ENCODE results near the gene CUL9. TPM values are rescaled to one million over a fixed set of nuclear protein-coding genes. Genes with fewer than 3 reads are reported as not detected.
A peak's percentile ranks its signal among the peaks of the same experiment; 100 is the strongest.

Gene CUL9
- total and polyA plus RNA-seq, 8 donors: 35.9 to 55.1 (median 41.0) TPM

- H3K27me3 ChIP-seq: no peaks in the 10 kb centered on the region
- ATAC-seq (no peak), DNase-seq (no peak)
- H3K9me3 ChIP-seq: no peaks in the 10 kb centered on the region
- peaks cover 0 to 53% of the 10 kb centered on the region in 2 donors for H3K36me3 ChIP-seq
- H3K4me3 ChIP-seq: no peak overlapping the region
- intact Hi-C loops (cut with DNase I): no loop called here
- H3K27ac ChIP-seq: no peak overlapping the region
- TF ChIP-seq, protein P1, sequence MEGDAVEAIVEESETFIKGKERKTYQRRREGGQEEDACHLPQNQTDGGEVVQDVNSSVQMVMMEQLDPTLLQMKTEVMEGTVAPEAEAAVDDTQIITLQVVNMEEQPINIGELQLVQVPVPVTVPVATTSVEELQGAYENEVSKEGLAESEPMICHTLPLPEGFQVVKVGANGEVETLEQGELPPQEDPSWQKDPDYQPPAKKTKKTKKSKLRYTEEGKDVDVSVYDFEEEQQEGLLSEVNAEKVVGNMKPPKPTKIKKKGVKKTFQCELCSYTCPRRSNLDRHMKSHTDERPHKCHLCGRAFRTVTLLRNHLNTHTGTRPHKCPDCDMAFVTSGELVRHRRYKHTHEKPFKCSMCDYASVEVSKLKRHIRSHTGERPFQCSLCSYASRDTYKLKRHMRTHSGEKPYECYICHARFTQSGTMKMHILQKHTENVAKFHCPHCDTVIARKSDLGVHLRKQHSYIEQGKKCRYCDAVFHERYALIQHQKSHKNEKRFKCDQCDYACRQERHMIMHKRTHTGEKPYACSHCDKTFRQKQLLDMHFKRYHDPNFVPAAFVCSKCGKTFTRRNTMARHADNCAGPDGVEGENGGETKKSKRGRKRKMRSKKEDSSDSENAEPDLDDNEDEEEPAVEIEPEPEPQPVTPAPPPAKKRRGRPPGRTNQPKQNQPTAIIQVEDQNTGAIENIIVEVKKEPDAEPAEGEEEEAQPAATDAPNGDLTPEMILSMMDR (IDR thresholded peaks at IDR 0.05): no peak
- peaks cover 27 to 54% of the 10 kb centered on the region in 2 donors for H3K4me1 ChIP-seq
These were observed 3.8 kb upstream of the CUL9 start for GRCh38 chr6:43178150-43178549.

DNA sequence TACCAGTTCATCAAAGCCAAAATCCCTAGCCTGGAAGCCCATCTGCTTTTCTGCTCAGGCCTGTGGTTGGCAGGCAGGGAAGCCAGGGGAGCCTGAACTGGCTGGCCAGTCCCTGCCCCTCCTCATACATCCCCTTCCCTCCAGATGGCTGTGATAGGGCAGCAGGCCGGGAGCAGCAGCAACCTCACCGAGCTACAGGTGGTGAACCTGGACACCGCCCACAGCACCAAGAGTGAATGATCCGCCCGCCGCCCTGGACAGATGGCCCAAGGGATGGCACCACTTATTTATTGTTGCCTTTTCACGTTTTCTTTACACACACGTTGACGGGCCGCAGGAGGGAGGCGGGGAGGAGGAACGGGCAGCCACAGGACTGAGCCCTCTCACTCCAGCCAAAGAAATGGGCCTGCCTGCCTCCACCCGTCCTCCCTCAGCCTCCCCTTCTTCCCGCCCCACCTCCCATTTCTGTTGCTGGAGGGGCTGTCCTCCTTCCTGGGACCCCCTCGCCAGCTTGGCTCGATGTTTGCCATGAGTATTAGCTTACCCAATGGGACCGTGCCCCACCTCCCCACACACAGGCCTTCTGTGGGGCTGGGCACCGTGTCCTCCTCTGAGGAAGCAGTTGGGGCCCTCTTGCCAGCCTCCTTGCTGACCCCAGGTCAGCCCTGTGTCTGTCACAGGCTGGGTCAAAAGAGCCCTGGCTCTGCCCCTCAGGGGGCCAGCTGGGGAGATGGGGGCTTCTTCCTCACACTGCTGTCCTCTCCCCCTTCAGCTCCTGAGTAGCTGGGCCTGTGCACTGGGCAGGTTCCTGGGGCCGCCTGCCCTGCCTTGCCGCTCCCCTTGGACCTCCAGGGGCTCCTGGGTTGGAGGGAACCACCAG lies 2.8 kb upstream of the CUL9 start:
- no peak overlapping the region for H3K27ac ChIP-seq
- H3K9me3 ChIP-seq: no peaks in the 10 kb centered on the region
- intact Hi-C loops (cut with DNase I): no loop called here
- TF ChIP-seq, protein P1 (IDR thresholded peaks at IDR 0.05): no peak
- ATAC-seq (no peak), DNase-seq (no peak)
- peaks cover 0 to 53% of the 10 kb centered on the region in 2 donors for H3K36me3 ChIP-seq
- H3K4me3 ChIP-seq: no peak overlapping the region
- peaks cover 19 to 48% of the 10 kb centered on the region in 2 donors for H3K4me1 ChIP-seq
- H3K27me3 ChIP-seq: no peaks in the 10 kb centered on the region

GRCh38 chr6:43180058-43180457 lies 1.9 kb upstream of the CUL9 start:
- Histone ChIP-seq H3K4me1 (peaks cover 15 to 44% of the 10 kb centered on the region in 2 donors), H3K9me3 (no peaks in the 10 kb centered on the region), H3K36me3 (peaks cover 0 to 62% of the 10 kb centered on the region in 2 donors), H3K4me3 (no peak overlapping the region), H3K27ac (no peak overlapping the region), H3K27me3 (no peaks in the 10 kb centered on the region)
- intact Hi-C loops (cut with DNase I): no loop called here
- TF ChIP-seq, protein P1 (IDR thresholded peaks at IDR 0.05): no peak
- DNase-seq (no peak), ATAC-seq (no peak)

DNA sequence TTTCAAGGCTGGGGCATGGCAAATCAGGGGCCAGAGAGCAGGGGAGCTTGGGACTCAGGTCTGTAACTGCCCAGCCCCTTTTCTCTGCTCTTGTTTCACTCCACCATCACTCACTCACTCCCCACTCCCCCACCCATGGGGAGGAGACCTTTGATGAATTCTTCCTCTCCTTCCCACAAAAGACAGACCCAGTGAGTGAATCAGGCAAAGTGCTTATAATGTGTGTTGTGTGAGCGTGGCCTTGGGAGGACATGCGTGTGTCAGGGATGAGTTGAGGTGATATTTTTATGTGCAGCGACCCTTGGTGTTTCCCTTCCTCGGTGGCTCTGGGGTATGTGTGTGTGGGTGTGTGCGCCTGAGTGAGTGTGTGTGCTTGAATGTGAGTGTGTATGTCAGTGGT lies 1.0 kb upstream of the CUL9 start:
- no peak for ATAC-seq
- Histone ChIP-seq H3K36me3 (peaks cover 0 to 61% of the 10 kb centered on the region in 2 donors), H3K9me3 (no peaks in the 10 kb centered on the region), H3K4me1 (peaks cover 10 to 35% of the 10 kb centered on the region in 2 donors), H3K27ac (no peak overlapping the region), H3K4me3 (no peak overlapping the region), H3K27me3 (no peaks in the 10 kb centered on the region)
- intact Hi-C loops (cut with DNase I): no loop called here
- TF ChIP-seq, protein P1 (IDR thresholded peaks at IDR 0.05): no peak
- DNase-seq: no peak

DNA sequence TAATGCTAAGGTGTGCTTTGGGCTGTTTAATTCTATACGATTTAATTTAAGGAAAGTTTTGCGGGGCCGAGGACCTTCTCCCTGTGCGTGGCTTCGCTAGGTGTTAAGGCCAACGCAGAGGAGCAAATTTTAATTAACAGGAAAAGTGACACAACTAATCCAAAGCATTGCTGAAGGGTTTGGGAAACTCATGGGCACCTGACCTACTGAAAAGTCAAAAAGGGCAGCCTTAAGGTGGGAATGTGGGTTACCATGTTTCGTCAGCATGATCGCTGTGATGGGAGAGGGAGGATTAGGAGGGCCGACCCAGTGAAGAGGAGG lies 415 bp upstream of the CUL9 start:
- Histone ChIP-seq H3K9me3 (no peaks in the 10 kb centered on the region), H3K4me3 (peak overlapping the region; percentile 48 to 72), H3K36me3 (peaks cover 0 to 61% of the 10 kb centered on the region in 2 donors), H3K4me1 (peaks cover 10 to 29% of the 10 kb centered on the region in 2 donors), H3K27me3 (no peaks in the 10 kb centered on the region), H3K27ac (peak overlapping the region; percentile 65 to 73)
- no peak for ATAC-seq
- no peak for DNase-seq
- intact Hi-C loops (cut with DNase I): no loop called here
- TF ChIP-seq, protein P1 (IDR thresholded peaks at IDR 0.05): no peak
